ENCODE results near the gene RAB17.

Gene RAB17

GRCh38 chr2:237603049-237603717 lies 12.6 kb upstream of the RAB17 start:
- peaks cover 22% of the 10 kb centered on the region for H3K27me3 Mint-ChIP-seq (ENCODE audit: low read depth, poor library complexity)
- H3K9me3 Mint-ChIP-seq = peaks cover 26% of the 10 kb centered on the region
- H3K4me1 Mint-ChIP-seq = peaks cover 59% of the 10 kb centered on the region
- no peaks in the 10 kb centered on the region for H3K36me3 Mint-ChIP-seq (ENCODE audit: low read depth)
- no peak overlapping the region for H3K4me3 Mint-ChIP-seq
- TF ChIP-seq CTCF (IDR thresholded peaks at IDR 0.05) = no peak
- no peak for DNase-seq
- peak overlapping the region; percentile 76 for H3K27ac Mint-ChIP-seq

GRCh38 chr2:237602409-237602808 lies 11.9 kb upstream of the RAB17 start:
- no peak for DNase-seq
- H3K27ac Mint-ChIP-seq = peak overlapping the region; percentile 76

GRCh38 chr2:237601453-237602116 lies 11.1 kb upstream of the RAB17 start:
- H3K9me3 Mint-ChIP-seq = peaks cover 10% of the 10 kb centered on the region
- H3K4me3 Mint-ChIP-seq = no peak overlapping the region
- peaks cover 71% of the 10 kb centered on the region for H3K4me1 Mint-ChIP-seq
- no peaks in the 10 kb centered on the region for H3K36me3 Mint-ChIP-seq (ENCODE audit: low read depth)
- DNase-seq = no peak
- H3K27me3 Mint-ChIP-seq (ENCODE audit: low read depth, poor library complexity) = peaks cover 27% of the 10 kb centered on the region
- H3K27ac Mint-ChIP-seq = no peak overlapping the region
- TF ChIP-seq CTCF (IDR thresholded peaks at IDR 0.05) = no peak

More at GRCh38 chr2:237602409-237602808, 11.9 kb upstream of the RAB17 start:
- H3K36me3 Mint-ChIP-seq (ENCODE audit: low read depth) = no peaks in the 10 kb centered on the region
- peaks cover 66% of the 10 kb centered on the region for H3K4me1 Mint-ChIP-seq
- peaks cover 18% of the 10 kb centered on the region for H3K9me3 Mint-ChIP-seq
- H3K27me3 Mint-ChIP-seq (ENCODE audit: low read depth, poor library complexity) = peaks cover 24% of the 10 kb centered on the region
- no peak overlapping the region for H3K4me3 Mint-ChIP-seq
- no peak for TF ChIP-seq CTCF (IDR thresholded peaks at IDR 0.05)

- Mint-ChIP-seq H3K27me3 (ENCODE audit: low read depth, poor library complexity) (peaks cover 24% of the 10 kb centered on the region), H3K4me3 (no peak overlapping the region), H3K27ac (no peak overlapping the region), H3K36me3 (ENCODE audit: low read depth) (no peaks in the 10 kb centered on the region), H3K4me1 (peaks cover 73% of the 10 kb centered on the region), H3K9me3 (peaks cover 3% of the 10 kb centered on the region)
- DNase-seq = no peak
- TF ChIP-seq CTCF (IDR thresholded peaks at IDR 0.05) = no peak
Measured at GRCh38 chr2:237600205-237600846, 9.8 kb upstream of the RAB17 start.

- H3K27ac Mint-ChIP-seq = peak overlapping the region; percentile 61
- H3K9me3 Mint-ChIP-seq = no peaks in the 10 kb centered on the region
- peaks cover 28% of the 10 kb centered on the region for H3K27me3 Mint-ChIP-seq (ENCODE audit: low read depth, poor library complexity)
- TF ChIP-seq CTCF (IDR thresholded peaks at IDR 0.05) = no peak
- no peak for DNase-seq
- H3K36me3 Mint-ChIP-seq (ENCODE audit: low read depth) = no peaks in the 10 kb centered on the region
- H3K4me3 Mint-ChIP-seq = no peak overlapping the region
- H3K4me1 Mint-ChIP-seq = peaks cover 81% of the 10 kb centered on the region
Measured at GRCh38 chr2:237599465-237600110, 9.1 kb upstream of the RAB17 start.

Data from nephron progenitor cell (in vitro differentiated cells).